ENCODE results near the gene SCAANT1. TPM values are rescaled to one million over a fixed set of nuclear protein-coding genes. Genes with fewer than 3 reads are reported as not detected.
A peak's percentile ranks its signal among the peaks of the same experiment; 100 is the strongest.

SCAANT1 gene
- total and polyA plus RNA-seq, 2 donors (not counting 1 experiment from before 2014, with no cell fraction given) = 1.7 TPM; not detected in 1

- H3K36me3 ChIP-seq (replicated peaks in 1 of 2; ENCODE audit: control extremely low read depth in 1 of 2, control insufficient read depth in 1 of 2, extremely low read depth in 1 of 2, insufficient read depth in 2 of 2, low read length in 1 of 2) = peaks cover under 1 to 21% of the 10 kb centered on the region in 2 experiments
- TF ChIP-seq, protein P1, sequence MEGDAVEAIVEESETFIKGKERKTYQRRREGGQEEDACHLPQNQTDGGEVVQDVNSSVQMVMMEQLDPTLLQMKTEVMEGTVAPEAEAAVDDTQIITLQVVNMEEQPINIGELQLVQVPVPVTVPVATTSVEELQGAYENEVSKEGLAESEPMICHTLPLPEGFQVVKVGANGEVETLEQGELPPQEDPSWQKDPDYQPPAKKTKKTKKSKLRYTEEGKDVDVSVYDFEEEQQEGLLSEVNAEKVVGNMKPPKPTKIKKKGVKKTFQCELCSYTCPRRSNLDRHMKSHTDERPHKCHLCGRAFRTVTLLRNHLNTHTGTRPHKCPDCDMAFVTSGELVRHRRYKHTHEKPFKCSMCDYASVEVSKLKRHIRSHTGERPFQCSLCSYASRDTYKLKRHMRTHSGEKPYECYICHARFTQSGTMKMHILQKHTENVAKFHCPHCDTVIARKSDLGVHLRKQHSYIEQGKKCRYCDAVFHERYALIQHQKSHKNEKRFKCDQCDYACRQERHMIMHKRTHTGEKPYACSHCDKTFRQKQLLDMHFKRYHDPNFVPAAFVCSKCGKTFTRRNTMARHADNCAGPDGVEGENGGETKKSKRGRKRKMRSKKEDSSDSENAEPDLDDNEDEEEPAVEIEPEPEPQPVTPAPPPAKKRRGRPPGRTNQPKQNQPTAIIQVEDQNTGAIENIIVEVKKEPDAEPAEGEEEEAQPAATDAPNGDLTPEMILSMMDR (IDR thresholded peaks at IDR 0.05) = no peak
- TF ChIP-seq EZH2 (IDR thresholded peaks at IDR 0.05; ENCODE audit: borderline replicate concordance, insufficient read depth, low read depth, low read length, poor library complexity, severe bottlenecking) = no peak
- POLR2A ChIA-PET = no interaction called here
- Mint-ChIP-seq H3K27me3 (no peaks in the 10 kb centered on the region), H3K4me1 (peaks cover 47% of the 10 kb centered on the region), H3K9me3 (ENCODE audit: insufficient read depth) (no peaks in the 10 kb centered on the region), H3K4me3 (no peak overlapping the region), H3K27ac (no peak overlapping the region)
- H3K4me3 ChIP-seq (ENCODE audit: control extremely low read depth in 1 of 5, extremely low read depth in 1 of 5, insufficient read depth in 1 of 5, low read depth in 2 of 5, low read length in 4 of 5) = no peak overlapping the region
- ATAC-seq (ENCODE audit: low read depth) (no peak), DNase-seq (no peak)
- peaks cover 30% of the 10 kb centered on the region for H4K20me1 ChIP-seq (ENCODE audit: control insufficient read depth, insufficient read depth, low read length, poor library complexity, severe bottlenecking)
- H3K9ac ChIP-seq (ENCODE audit: low read length) = peak overlapping the region; percentile 39
- no peaks in the 10 kb centered on the region for H3K27me3 ChIP-seq (replicated peaks in 1 of 4; ENCODE audit: control extremely low read depth in 1 of 4, control insufficient read depth in 3 of 4, insufficient read depth in 4 of 4, low read length in 3 of 4)
- no peaks in the 10 kb centered on the region for H3K9me3 ChIP-seq (ENCODE audit: control extremely low read depth in 1 of 3, control insufficient read depth in 2 of 3, insufficient read depth in 1 of 3, low read length in 2 of 3)
- CTCF ChIA-PET = interaction anchor here (0.6 to 1.8 kb wide), 6 partner anchors 9 to 23 kb away, joined by 3 to 9 read pairs (median 4); no protein-coding TSS in a partner anchor
- H3K4me2 ChIP-seq (replicated peaks; ENCODE audit: low read depth, low read length, poor library complexity, severe bottlenecking) = no peak overlapping the region
- peaks cover 70% of the 10 kb centered on the region for H3K79me2 ChIP-seq (ENCODE audit: control insufficient read depth, insufficient read depth, low read length)
- peak overlapping the region in 1 of 2 donors; percentile 34 for H3K27ac ChIP-seq (ENCODE audit: low read length in 2 of 2)
- no peak overlapping the region for H2AFZ ChIP-seq (ENCODE audit: insufficient read depth, low read depth, low read length, poor library complexity, severe bottlenecking)
- no CpG with 5 or more reads among the region's 1 CpG for WGBS (ENCODE audit: insufficient coverage)
- H3K4me1 ChIP-seq (ENCODE audit: control insufficient read depth in 2 of 2, insufficient read depth in 2 of 2, low read length in 2 of 2) = peaks cover 6 to 16% of the 10 kb centered on the region in 2 donors
- intact Hi-C loops (cut with micrococcal nuclease) = loop anchor here (2.0 kb wide), 1 partner anchor 18 kb away; no protein-coding TSS in a partner anchor
Measured at GRCh38 chr3:63950698-63951097, 38.5 kb upstream of the SCAANT1 start.

GRCh38 chr3:63949005-63949404 is 36.8 kb upstream of the SCAANT1 start:
- H4K20me1 ChIP-seq (ENCODE audit: control insufficient read depth, insufficient read depth, low read length, poor library complexity, severe bottlenecking) = peaks cover 37% of the 10 kb centered on the region
- Mint-ChIP-seq H3K9me3 (ENCODE audit: insufficient read depth) (no peaks in the 10 kb centered on the region), H3K4me1 (peaks cover 44% of the 10 kb centered on the region), H3K27me3 (no peaks in the 10 kb centered on the region), H3K27ac (no peak overlapping the region), H3K4me3 (no peak overlapping the region)
- ChIA-PET CTCF (interaction anchor here (1.1 kb wide), 1 partner anchor 21 kb away, joined by 6 read pairs; no protein-coding TSS in a partner anchor), POLR2A (no interaction called here)
- no CpG with 5 or more reads among the region's 2 CpGs for WGBS (ENCODE audit: insufficient coverage)
- H3K27ac ChIP-seq (ENCODE audit: low read length in 2 of 2) = no peak overlapping the region
- no peaks in the 10 kb centered on the region for H3K27me3 ChIP-seq (replicated peaks in 1 of 4; ENCODE audit: control extremely low read depth in 1 of 4, control insufficient read depth in 3 of 4, insufficient read depth in 4 of 4, low read length in 3 of 4)
- DNase-seq = no peak
- no peaks in the 10 kb centered on the region for H3K9me3 ChIP-seq (ENCODE audit: control extremely low read depth in 1 of 3, control insufficient read depth in 2 of 3, insufficient read depth in 1 of 3, low read length in 2 of 3)
- no peak overlapping the region for H3K4me3 ChIP-seq (ENCODE audit: control extremely low read depth in 1 of 5, extremely low read depth in 1 of 5, insufficient read depth in 1 of 5, low read depth in 2 of 5, low read length in 4 of 5)
- no peak overlapping the region for H3K9ac ChIP-seq (ENCODE audit: low read length)
- no peak overlapping the region for H2AFZ ChIP-seq (ENCODE audit: insufficient read depth, low read depth, low read length, poor library complexity, severe bottlenecking)
- no peak overlapping the region for H3K4me2 ChIP-seq (replicated peaks; ENCODE audit: low read depth, low read length, poor library complexity, severe bottlenecking)
- peaks cover 76% of the 10 kb centered on the region for H3K79me2 ChIP-seq (ENCODE audit: control insufficient read depth, insufficient read depth, low read length)
- TF ChIP-seq, protein P1 (IDR thresholded peaks at IDR 0.05) = no peak
- no peak for TF ChIP-seq EZH2 (IDR thresholded peaks at IDR 0.05; ENCODE audit: borderline replicate concordance, insufficient read depth, low read depth, low read length, poor library complexity, severe bottlenecking)
- no peak for ATAC-seq (ENCODE audit: low read depth)
- intact Hi-C loops (cut with micrococcal nuclease) = no loop called here
- peaks cover 6 to 16% of the 10 kb centered on the region in 2 donors for H3K4me1 ChIP-seq (ENCODE audit: control insufficient read depth in 2 of 2, insufficient read depth in 2 of 2, low read length in 2 of 2)
- peaks cover 0 to 13% of the 10 kb centered on the region in 2 experiments for H3K36me3 ChIP-seq (replicated peaks in 1 of 2; ENCODE audit: control extremely low read depth in 1 of 2, control insufficient read depth in 1 of 2, extremely low read depth in 1 of 2, insufficient read depth in 2 of 2, low read length in 1 of 2)
